HepG2 (cell line): ENCODE data around the gene NPPC. TPM values are rescaled to one million over a fixed set of nuclear protein-coding genes. Genes with fewer than 3 reads are reported as not detected.

ENCODE experiments used
- CEBPB ChIP-seq: IDR thresholded peaks from 2 replicates; pipeline ENCODE4 v1.6.1; 2011; ENCODE audit warnings: low read depth, low read length, improper control_type of control experiment, borderline replicate concordance
- CERS6 ChIP-seq: sonication (generic); formaldehyde crosslinking; IDR thresholded peaks from 2 replicates; pipeline ENCODE4 v1.5.0; 2020; ENCODE audit warnings: missing genetic modification reagents
- DNMT1 ChIP-seq: sonication (generic); formaldehyde crosslinking; IDR thresholded peaks from 2 replicates; pipeline ENCODE4 v1.5.1; 2020; ENCODE audit warnings: mild to moderate bottlenecking, missing genetic modification reagents
- HMG20B ChIP-seq: conservative IDR thresholded peaks from 2 replicates; pipeline ENCODE4 v1.6.1; 2016; ENCODE audit warnings: missing genetic modification reagents, missing compliant biosample characterization
- JDP2 ChIP-seq: sonication (generic); formaldehyde crosslinking; IDR thresholded peaks from 2 replicates; pipeline ENCODE4 v1.8.1; 2022; ENCODE audit warnings: missing genetic modification reagents, borderline replicate concordance
- KDM5A ChIP-seq: fragments of 200-600 bp; sonication (generic); IDR thresholded peaks from 2 replicates; pipeline ENCODE4 v1.7.0; 2018; ENCODE audit warnings: antibody characterized with exemption, mild to moderate bottlenecking, low read length, borderline replicate concordance
- MZF1 ChIP-seq: sonication (generic); formaldehyde crosslinking; IDR thresholded peaks from 2 replicates; pipeline ENCODE4 v1.8.1; 2023; ENCODE audit warnings: mild to moderate bottlenecking, missing genetic modification reagents, borderline replicate concordance
- PRPF4 ChIP-seq: fragments of 200-400 bp; formaldehyde crosslinking; IDR thresholded peaks from 2 replicates; pipeline ENCODE4 v1.6.1; 2016; ENCODE audit warnings: low read length, low read depth; ENCODE audit not compliant: poor library complexity, severe bottlenecking
- SATB2 ChIP-seq: sonication (generic); formaldehyde crosslinking; IDR thresholded peaks from 2 replicates; pipeline ENCODE4 v1.5.0; 2020; ENCODE audit warnings: missing genetic modification reagents
- TEAD2 ChIP-seq: sonication (generic); formaldehyde crosslinking; IDR thresholded peaks from 2 replicates; pipeline ENCODE4 v1.9.0; 2021; ENCODE audit warnings: missing genetic modification reagents
- THAP11 ChIP-seq: IDR thresholded peaks from 2 replicates; pipeline ENCODE4 v1.6.1; 2016; ENCODE audit warnings: missing biosample characterization, missing genetic modification reagents
- ZMYM2 ChIP-seq: sonication (generic); formaldehyde crosslinking; IDR thresholded peaks from 2 replicates; pipeline ENCODE4 v1.8.0; 2022; ENCODE audit warnings: mild to moderate bottlenecking, missing genetic modification reagents
- ZNF12 ChIP-seq: sonication (generic); formaldehyde crosslinking; IDR thresholded peaks from 2 replicates; pipeline ENCODE4 v1.5.0; 2020; ENCODE audit warnings: missing genetic modification reagents
- ZNF318 ChIP-seq: sonication (generic); formaldehyde crosslinking; IDR thresholded peaks from 2 replicates; pipeline ENCODE4 v1.4.0; 2020; ENCODE audit warnings: mild to moderate bottlenecking, missing genetic modification reagents
- ZNF343 ChIP-seq: sonication (generic); formaldehyde crosslinking; IDR thresholded peaks from 2 replicates; pipeline ENCODE4 v1.4.0; 2020; ENCODE audit warnings: mild to moderate bottlenecking, missing genetic modification reagents
- ZNF350 ChIP-seq: sonication (generic); formaldehyde crosslinking; IDR thresholded peaks from 2 replicates; pipeline ENCODE4 v1.4.0; 2020; ENCODE audit warnings: mild to moderate bottlenecking, low read depth, missing genetic modification reagents, borderline replicate concordance
- ZNF354B ChIP-seq: sonication (generic); formaldehyde crosslinking; IDR thresholded peaks from 2 replicates; pipeline ENCODE4 v1.8.0; 2022; ENCODE audit warnings: mild to moderate bottlenecking, missing genetic modification reagents
- ZNF546 ChIP-seq: sonication (generic); formaldehyde crosslinking; conservative IDR thresholded peaks from 2 replicates; pipeline ENCODE4 v1.8.1; 2023; ENCODE audit warnings: mild to moderate bottlenecking, missing genetic modification reagents
- ZNF577 ChIP-seq: sonication (generic); formaldehyde crosslinking; IDR thresholded peaks from 2 replicates; pipeline ENCODE4 v1.4.0; 2020; ENCODE audit warnings: mild to moderate bottlenecking, low read depth, missing genetic modification reagents, borderline replicate concordance
- ZNF674 ChIP-seq: sonication (generic); formaldehyde crosslinking; IDR thresholded peaks from 2 replicates; pipeline ENCODE4 v1.5.0; 2020; ENCODE audit warnings: low read depth, mild to moderate bottlenecking, missing genetic modification reagents
- ZNF746 ChIP-seq: sonication (generic); formaldehyde crosslinking; IDR thresholded peaks from 2 replicates; pipeline ENCODE4 v1.8.0; 2022; ENCODE audit warnings: mild to moderate bottlenecking, missing genetic modification reagents
- polyA plus RNA-seq, 8 experiments: library from polyadenylated mRNA; depleted of rRNA in 3 of 8; stranded (reverse) in 7 of 8; unstranded in 1 of 8; fragments of >200 nt; fragmentation: Illumina TruSeq in 4 of 8; extraction: Trizol in 4 of 8; gene quantifications; 2 replicates each; pipeline versions ENCODE4 v1.2.1 to v1.2.3, GENCODE V29; 2011 to 2016; ENCODE audit warnings: low read depth in 4 of 8, missing spikeins in 1 of 8, mixed read lengths in 1 of 8; ENCODE audit not compliant: insufficient read depth in 1 of 8
- total RNA-seq, 5 experiments: library from RNA; depleted of rRNA; stranded (reverse); fragments of >200 nt; fragmentation: Illumina TruSeq; extraction: Trizol; gene quantifications; 2 replicates each; pipeline ENCODE4 v1.2.3, GENCODE V29; 2016; ENCODE audit warnings: low read depth in 1 of 5

Gene NPPC
- total and polyA plus RNA-seq, 2 of the 13 experiments (the other 11 are each of a cell fraction or from before 2014, with no cell fraction given) = 0.11 TPM; not detected in 1

- TF ChIP-seq CERS6 (CRISPR knock-in tag) = no peak; the same call in none of the 2 replicates
- TF ChIP-seq ZNF577 (CRISPR knock-in tag) = no peak
- TF ChIP-seq DNMT1 (CRISPR knock-in tag) = no peak
- TF ChIP-seq ZMYM2 (CRISPR knock-in tag) = peak; percentile 58; the same call in 1 of the 2 replicates
- peak; percentile 92 for TF ChIP-seq ZNF343 (CRISPR knock-in tag)
- peak; percentile 95 for TF ChIP-seq THAP11 (CRISPR knock-in tag)
- no peak for TF ChIP-seq ZNF674 (CRISPR knock-in tag)
- TF ChIP-seq KDM5A = peak; percentile 91
- TF ChIP-seq ZNF318 (CRISPR knock-in tag) = peak; percentile 47; the same call in 1 of the 2 replicates
- TF ChIP-seq PRPF4 = no peak
- TF ChIP-seq ZNF746 = no peak
- peak; percentile 37; the same call in 1 of the 2 replicates for TF ChIP-seq HMG20B (CRISPR knock-in tag)
- TF ChIP-seq ZNF12 (CRISPR knock-in tag) = no peak; the same call in 1 of the 2 replicates
- TF ChIP-seq CEBPB = no peak
- 0 out of 2 replicates have a peak, but pooled peaks have one; percentile 69 for TF ChIP-seq ZNF354B (CRISPR knock-in tag)
- no peak for TF ChIP-seq JDP2 (CRISPR knock-in tag)
- TF ChIP-seq TEAD2 (CRISPR knock-in tag) = 0 out of 2 replicates have a peak, but pooled peaks have one; percentile 78
- TF ChIP-seq MZF1 (CRISPR knock-in tag) = peak; percentile 35; the same call in 1 of the 2 replicates
- peak; percentile 94 for TF ChIP-seq ZNF350
- TF ChIP-seq ZNF546 (CRISPR knock-in tag) = peak; percentile 83
- peak; percentile 94 for TF ChIP-seq SATB2 (CRISPR knock-in tag)
Observed at GRCh38 chr2:231961349-231962166, 35.4 kb upstream of the NPPC start, which contains the start of gene DIS3L2 (continued).
